ENCODE data around the gene TSC2. TPM values are rescaled to one million over a fixed set of nuclear protein-coding genes. Genes with fewer than 3 reads are reported as not detected.

Gene TSC2
- total and polyA plus RNA-seq, 2 of the 13 experiments (the other 11 are each of a cell fraction or from before 2014, with no cell fraction given), result 19.6 to 40.4 TPM

- 0 out of 2 replicates have a peak, but pooled peaks have one; percentile 40 for TF ChIP-seq MEIS1 (CRISPR knock-in tag; IDR thresholded peaks at IDR 0.05; ENCODE audit: borderline replicate concordance)
- TF ChIP-seq RCOR2 (CRISPR knock-in tag; IDR thresholded peaks at IDR 0.05), result no peak
- no peak for TF ChIP-seq SP1 (IDR thresholded peaks at IDR 0.05)
- TF ChIP-seq SP1 (CRISPR knock-in tag; IDR thresholded peaks at IDR 0.05), result 0 out of 2 replicates have a peak, but pooled peaks have one; percentile 12
- TF ChIP-seq ZNF451 (CRISPR knock-in tag; IDR thresholded peaks at IDR 0.05), result no peak
- TF ChIP-seq FOXP1 (IDR thresholded peaks at IDR 0.05), result no peak
- TF ChIP-seq FOXP1 (CRISPR knock-in tag; IDR thresholded peaks at IDR 0.05), result peak; percentile 53; the same call in 1 of the 2 replicates
- peak; percentile 20; the same call in 1 of the 2 replicates for TF ChIP-seq ARID4A (CRISPR knock-in tag; IDR thresholded peaks at IDR 0.05; ENCODE audit: borderline replicate concordance)
- TF ChIP-seq TEAD3 (CRISPR knock-in tag; optimal IDR thresholded peaks at IDR 0.05; ENCODE audit: borderline replicate concordance), result no peak
- peak; percentile 26; the same call in 1 of the 2 replicates for TF ChIP-seq THAP11 (CRISPR knock-in tag; IDR thresholded peaks at IDR 0.05)
- TF ChIP-seq ZNF775 (CRISPR knock-in tag; IDR thresholded peaks at IDR 0.05; ENCODE audit: borderline replicate concordance), result no peak
- 0 out of 2 replicates have a peak, but pooled peaks have one; percentile 3 for TF ChIP-seq MNT (IDR thresholded peaks at IDR 0.05)
- no peak for TF ChIP-seq MLXIP (CRISPR knock-in tag; IDR thresholded peaks at IDR 0.05; ENCODE audit: borderline replicate concordance)
- peak; percentile 40 for TF ChIP-seq SAP130 (CRISPR knock-in tag; IDR thresholded peaks at IDR 0.05; ENCODE audit: low read depth)
Observed at GRCh38 chr16:2016407-2016922, 31.3 kb upstream of the TSC2 start (continued).
